A549 (cell line): ENCODE results near the gene ACTG1.

ENCODE experiments used
- CBX2 ChIP-seq: fragments of 200-600 bp; sonication (generic); IDR thresholded peaks from 2 replicates; pipeline ENCODE4 v1.6.1; 2016; ENCODE audit warnings: low read depth, mild to moderate bottlenecking, borderline replicate concordance
- CTCF ChIP-seq: fragments of >200 bp; sonication (Bioruptor Twin); formaldehyde crosslinking; IDR thresholded peaks from 3 replicates; pipeline ENCODE4 v1.5.1; 2016
- MAFK ChIP-seq: fragments of 450-650 bp; IDR thresholded peaks from 2 replicates; pipeline ENCODE4 v1.6.1; 2014; ENCODE audit not compliant: partially characterized antibody
- POLR2A ChIP-seq: IDR thresholded peaks from 2 replicates; pipeline ENCODE4 v1.6.1; 2012; ENCODE audit warnings: mild to moderate bottlenecking, low read length
- POLR2AphosphoS2 ChIP-seq: conservative IDR thresholded peaks from 2 replicates; pipeline ENCODE4 v1.6.1; 2012; ENCODE audit warnings: low read length, improper control_type of control experiment, inconsistent platforms
- RARB ChIP-seq: fragments of 250-450 bp; sonication (Bioruptor Pico); IDR thresholded peaks from 2 replicates; pipeline ENCODE4 v1.8.0; 2021; ENCODE audit warnings: mild to moderate bottlenecking, moderate library complexity
- SMC3 ChIP-seq: fragments of >200 bp; sonication (Bioruptor Twin); formaldehyde crosslinking; IDR thresholded peaks from 3 replicates; pipeline ENCODE4 v1.6.1; 2018; ENCODE audit warnings: inconsistent platforms

DNA sequence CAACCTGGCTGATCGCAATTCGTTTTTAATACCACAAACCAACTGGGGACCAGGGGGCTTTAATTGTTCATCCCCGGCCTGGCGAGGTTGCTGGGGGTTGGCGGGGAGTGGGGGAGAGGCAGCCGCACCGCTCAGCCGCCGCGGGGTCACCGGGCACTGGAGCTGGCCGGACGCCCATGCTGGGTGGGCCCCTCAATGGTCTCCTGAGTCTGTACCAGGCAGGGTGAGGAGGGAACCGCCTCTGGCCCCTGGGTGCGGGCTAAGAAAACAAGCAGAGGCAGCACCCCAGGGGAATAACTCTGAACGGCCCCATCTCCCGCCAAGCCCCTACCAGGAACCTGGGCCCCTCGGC is 43.9 kb downstream of the ACTG1 start:
- TF ChIP-seq CTCF (no peak), POLR2AphosphoS2 (no peak), POLR2A (no peak), SMC3 (no peak), RARB (CRISPR knock-in tag) (no peak), MAFK (no peak), CBX2 (no peak)
